HG02588 (cell line): Measurements from ENCODE around the gene OTOP1.
"Not testable (repeated sequence)": the region's sequence is repeated elsewhere in the genome, so short reads cannot be mapped to it uniquely, and the experiment has no call there.

ENCODE experiments used
- ATAC-seq: cut with Tn5 transposase; IDR thresholded peaks from one replicate; pipeline ENCODE4 v1.9.1; 2021; ENCODE audit warnings: mild to moderate bottlenecking, moderate library complexity; ENCODE audit not compliant: unreplicated experiment

Gene OTOP1

GRCh38 chr4:4165701-4166392, 60.9 kb downstream of the OTOP1 start:
- not testable (repeated sequence) for ATAC-seq

GRCh38 chr4:4164532-4165173, 62.1 kb downstream of the OTOP1 start:
- not testable (repeated sequence) for ATAC-seq

GRCh38 chr4:4162186-4162585, 64.5 kb downstream of the OTOP1 start:
- not testable (repeated sequence) for ATAC-seq

- not testable (repeated sequence) for ATAC-seq
Measured at GRCh38 chr4:4160956-4161665, 65.6 kb downstream of the OTOP1 start.

- ATAC-seq = not testable (repeated sequence)
Measured at GRCh38 chr4:4145622-4146021, 81.1 kb downstream of the OTOP1 start.

GRCh38 chr4:4143376-4143775, 83.4 kb downstream of the OTOP1 start:
- not testable (repeated sequence) for ATAC-seq

- not testable (repeated sequence) for ATAC-seq
Measured at GRCh38 chr4:4142679-4143078, 84.0 kb downstream of the OTOP1 start.

- not testable (repeated sequence) for ATAC-seq
Measured at GRCh38 chr4:4141186-4141585, 85.5 kb downstream of the OTOP1 start.
